GM12872 (cell line): Measurements from ENCODE around the gene KRT75.

ENCODE experiments used
- TF ChIP-seq, protein P1 (sequence below): IDR thresholded peaks from 3 replicates; pipeline ENCODE4 v1.5.1; 2011; ENCODE audit warnings: low read depth, mild to moderate bottlenecking, low read length, moderate library complexity; ENCODE audit not compliant: insufficient read depth

KRT75 gene

DNA sequence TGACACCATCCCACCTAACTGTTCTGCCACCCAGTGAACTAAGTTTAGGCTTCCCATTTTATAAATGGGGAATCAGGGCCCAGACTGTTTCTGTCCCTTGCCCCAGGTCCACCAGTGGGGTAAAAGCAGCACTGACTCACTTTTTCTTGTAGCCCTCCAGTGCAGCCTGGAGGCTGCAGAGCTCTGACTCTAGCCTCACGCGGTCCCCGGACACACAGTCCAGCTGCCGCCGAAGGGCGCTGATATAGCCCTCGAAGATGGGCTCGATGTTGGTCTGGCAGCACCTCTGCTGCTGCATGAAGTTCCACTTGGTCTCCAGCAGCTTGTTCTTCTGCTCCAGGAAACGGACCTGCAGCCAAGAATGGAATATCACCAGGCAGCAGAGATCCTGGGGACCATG, 30.6 kb downstream of the KRT75 start:
- TF ChIP-seq, protein P1, sequence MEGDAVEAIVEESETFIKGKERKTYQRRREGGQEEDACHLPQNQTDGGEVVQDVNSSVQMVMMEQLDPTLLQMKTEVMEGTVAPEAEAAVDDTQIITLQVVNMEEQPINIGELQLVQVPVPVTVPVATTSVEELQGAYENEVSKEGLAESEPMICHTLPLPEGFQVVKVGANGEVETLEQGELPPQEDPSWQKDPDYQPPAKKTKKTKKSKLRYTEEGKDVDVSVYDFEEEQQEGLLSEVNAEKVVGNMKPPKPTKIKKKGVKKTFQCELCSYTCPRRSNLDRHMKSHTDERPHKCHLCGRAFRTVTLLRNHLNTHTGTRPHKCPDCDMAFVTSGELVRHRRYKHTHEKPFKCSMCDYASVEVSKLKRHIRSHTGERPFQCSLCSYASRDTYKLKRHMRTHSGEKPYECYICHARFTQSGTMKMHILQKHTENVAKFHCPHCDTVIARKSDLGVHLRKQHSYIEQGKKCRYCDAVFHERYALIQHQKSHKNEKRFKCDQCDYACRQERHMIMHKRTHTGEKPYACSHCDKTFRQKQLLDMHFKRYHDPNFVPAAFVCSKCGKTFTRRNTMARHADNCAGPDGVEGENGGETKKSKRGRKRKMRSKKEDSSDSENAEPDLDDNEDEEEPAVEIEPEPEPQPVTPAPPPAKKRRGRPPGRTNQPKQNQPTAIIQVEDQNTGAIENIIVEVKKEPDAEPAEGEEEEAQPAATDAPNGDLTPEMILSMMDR, result no peak

DNA sequence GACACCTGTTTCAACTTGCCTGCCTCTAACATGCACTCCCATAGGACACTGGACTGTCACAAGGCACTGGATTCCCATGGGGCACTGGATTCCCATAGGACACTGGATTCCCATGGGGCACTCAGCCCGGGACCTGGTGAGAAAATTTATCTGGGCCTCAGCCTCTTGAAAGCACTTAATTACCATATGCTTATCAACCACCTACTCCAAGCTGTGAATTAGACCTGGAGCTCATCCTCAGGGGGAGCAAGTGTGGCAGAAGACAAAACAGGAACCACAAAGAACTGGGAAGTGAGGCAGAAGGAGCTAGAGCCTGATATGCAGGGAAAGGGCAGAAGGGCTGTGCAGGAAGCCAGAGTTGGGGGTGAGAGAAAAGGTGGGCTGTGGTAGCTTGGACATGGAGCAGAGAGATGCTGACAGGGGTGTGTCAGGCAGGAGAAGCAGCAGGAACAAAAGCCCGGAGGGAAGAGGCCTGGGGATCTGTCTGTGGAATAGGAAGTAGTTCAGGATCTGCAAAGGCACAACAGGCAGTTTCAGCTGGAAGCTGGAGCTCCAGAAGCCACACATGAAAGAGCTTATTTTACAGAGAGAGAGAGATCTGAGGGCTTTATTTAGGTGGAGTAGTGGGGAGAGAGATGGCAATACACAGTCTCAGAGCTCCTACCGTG, 31.2 kb downstream of the KRT75 start:
- TF ChIP-seq, protein P1, result no peak

DNA sequence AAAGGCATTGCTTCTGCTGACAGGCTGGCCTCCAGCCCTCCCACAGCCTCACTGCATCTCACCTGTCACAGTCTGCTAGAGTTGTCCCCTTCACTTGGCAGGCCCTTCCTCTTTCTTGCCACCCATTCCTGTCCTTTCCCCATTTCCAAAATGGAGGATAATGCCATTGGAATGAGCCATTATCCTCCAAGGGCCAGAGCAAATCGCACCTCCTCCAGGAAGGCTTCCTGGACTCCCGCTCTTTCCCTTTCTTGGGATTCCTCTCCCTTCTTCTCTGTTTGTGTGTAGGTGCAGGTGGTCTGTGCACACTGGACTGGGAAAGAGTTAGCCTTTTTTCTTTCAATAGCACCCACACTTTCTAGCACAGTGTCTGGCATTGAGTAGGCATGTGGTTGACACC, 31.8 kb downstream of the KRT75 start:
- TF ChIP-seq, protein P1, result no peak

DNA sequence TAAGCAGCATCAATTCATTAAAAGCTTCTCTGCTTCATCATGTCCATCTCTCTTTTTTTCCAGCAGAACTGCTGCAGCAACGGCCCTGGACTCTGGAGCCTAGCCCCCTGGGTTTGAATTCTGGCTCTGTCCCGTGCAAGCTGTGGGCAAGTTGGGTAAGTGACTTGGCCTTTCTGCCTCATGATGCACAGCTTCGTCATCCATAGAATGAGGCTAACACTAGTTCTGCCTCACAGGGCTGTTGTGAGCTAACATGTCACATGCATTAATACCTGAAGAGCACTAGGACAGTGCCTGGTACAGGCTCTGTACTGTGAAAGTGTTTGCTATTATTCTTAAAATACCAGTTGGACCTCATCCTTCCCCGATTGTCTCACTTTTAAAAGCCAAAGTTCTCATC, 32.2 kb downstream of the KRT75 start:
- TF ChIP-seq, protein P1, result no peak

DNA sequence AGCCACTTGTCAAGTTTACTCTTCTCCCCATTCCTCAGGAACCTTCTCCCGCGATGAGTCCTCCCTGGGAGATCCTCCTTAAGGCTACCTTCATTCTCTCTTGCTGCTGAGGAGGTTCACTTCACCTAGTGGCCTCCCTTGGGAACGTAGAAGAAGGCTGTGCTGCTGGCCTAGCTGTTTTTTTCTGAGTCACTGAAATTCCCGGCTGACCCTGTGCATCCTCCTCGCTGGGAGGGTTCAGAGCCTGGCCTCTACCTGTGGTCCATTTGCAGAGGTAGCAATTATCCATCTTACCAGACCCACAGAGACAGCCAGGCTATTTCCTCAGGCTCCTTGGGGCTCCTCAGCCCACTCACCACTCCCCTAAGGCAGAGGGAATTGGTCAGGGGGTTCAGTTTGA, 32.6 kb downstream of the KRT75 start:
- TF ChIP-seq, protein P1, result no peak

DNA sequence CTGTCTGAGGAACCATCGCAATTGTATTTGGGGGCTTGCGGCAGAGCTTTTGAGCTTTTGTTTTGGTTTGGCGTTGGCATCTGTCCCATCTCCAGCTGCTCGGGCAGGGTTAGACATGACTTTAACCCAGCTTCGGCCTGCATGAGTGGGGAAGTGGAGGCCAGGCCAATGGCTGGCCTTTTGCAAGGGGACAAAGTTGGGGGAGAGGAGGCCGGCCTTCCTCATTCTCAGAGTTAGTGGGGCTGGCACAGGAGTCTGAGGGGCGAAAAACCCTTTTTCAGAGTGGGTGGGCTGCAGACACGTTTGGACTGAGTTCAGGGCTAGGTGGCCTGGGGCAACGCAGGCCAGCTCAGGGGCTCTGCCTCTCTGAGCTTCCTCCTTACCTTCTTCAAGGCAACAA, 33.3 kb downstream of the KRT75 start:
- TF ChIP-seq, protein P1, result no peak

DNA sequence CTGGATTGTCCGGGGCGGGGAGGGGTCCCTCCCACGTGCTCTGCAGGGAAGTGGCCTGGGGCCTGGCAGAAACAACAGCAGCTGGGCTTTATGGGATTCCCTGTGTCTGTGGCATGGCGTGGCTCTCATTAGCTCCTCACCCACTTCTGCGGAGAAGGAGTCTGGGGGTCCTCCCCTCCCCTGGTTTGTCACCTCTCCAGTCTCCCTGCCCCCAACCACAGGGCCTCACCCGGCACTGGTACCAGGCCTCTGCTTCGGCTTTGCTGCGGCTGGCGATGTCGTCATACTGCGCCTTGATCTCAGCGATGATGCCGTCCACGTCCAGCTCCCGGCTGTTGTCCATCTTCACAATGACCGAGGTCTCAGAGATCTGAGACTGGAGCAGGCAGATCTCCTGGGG, 34.4 kb downstream of the KRT75 start:
- TF ChIP-seq, protein P1, result no peak
